K562 (cell line): ENCODE data around the gene SHISA4. TPM values are rescaled to one million over a fixed set of nuclear protein-coding genes. Genes with fewer than 3 reads are reported as not detected.

Source experiments
- ARID3A ChIP-seq: IDR thresholded peaks from 2 replicates; pipeline ENCODE4 v1.6.1; 2012; ENCODE audit warnings: low read depth, low read length, improper control_type of control experiment, borderline replicate concordance
- CC2D1A ChIP-seq: fragments of 450-650 bp; IDR thresholded peaks from 2 replicates; pipeline ENCODE4 v1.6.1; 2017; ENCODE audit warnings: mild to moderate bottlenecking
- CTCFL ChIP-seq: IDR thresholded peaks from 2 replicates; pipeline ENCODE4 v1.6.1; 2011; ENCODE audit warnings: borderline replicate concordance, low read depth, mild to moderate bottlenecking, moderate library complexity, low read length; ENCODE audit not compliant: insufficient read depth, poor library complexity, severe bottlenecking
- EHMT2 ChIP-seq: fragments of 450-650 bp; IDR thresholded peaks from 2 replicates; pipeline ENCODE4 v1.6.1; 2018; ENCODE audit warnings: antibody characterized with exemption
- ETV1 ChIP-seq: fragments of 450-650 bp; conservative IDR thresholded peaks from 2 replicates; pipeline ENCODE4 v1.6.1; 2016; ENCODE audit warnings: missing genetic modification characterization, control low read depth, low read depth, missing compliant biosample characterization
- FOXK1 ChIP-seq: sonication (generic); formaldehyde crosslinking; IDR thresholded peaks from 2 replicates; pipeline ENCODE4 v1.8.0; 2022; ENCODE audit warnings: missing genetic modification reagents, mild to moderate bottlenecking, borderline replicate concordance
- HBP1 ChIP-seq: fragments of 450-650 bp; formaldehyde crosslinking; IDR thresholded peaks from 2 replicates; pipeline ENCODE4 v1.4.0; 2022; ENCODE audit warnings: missing genetic modification characterization
- ID3 ChIP-seq, 2 experiments: fragments of 250-450 bp in 1 of 2; fragments of 450-650 bp in 1 of 2; sonication (Bioruptor Pico) in 1 of 2; IDR thresholded peaks; 2 replicates each; pipeline versions ENCODE4 v1.6.1 to v1.8.0; 2016 to 2021; ENCODE audit warnings: mild to moderate bottlenecking in 2 of 2, moderate library complexity in 2 of 2, missing compliant biosample characterization in 1 of 2, missing genetic modification characterization in 1 of 2
- KAT8 ChIP-seq: fragments of 450-650 bp; IDR thresholded peaks from 2 replicates; pipeline ENCODE4 v1.6.1; 2016; ENCODE audit warnings: low read depth, mild to moderate bottlenecking
- MIER1 ChIP-seq: fragments of 450-650 bp; IDR thresholded peaks from 2 replicates; pipeline ENCODE4 v1.6.1; 2016; ENCODE audit warnings: antibody characterized with exemption, mild to moderate bottlenecking, low read depth
- MITF ChIP-seq: IDR thresholded peaks from 2 replicates; pipeline ENCODE4 v1.6.1; 2014; ENCODE audit warnings: antibody characterized with exemption
- RBM39 ChIP-seq: fragments of 200-400 bp; formaldehyde crosslinking; optimal IDR thresholded peaks from 2 replicates; pipeline ENCODE3; 2018; ENCODE audit warnings: low read depth, low read length
- ZFX ChIP-seq: sonication (generic); formaldehyde crosslinking; IDR thresholded peaks from 2 replicates; pipeline ENCODE4 v1.8.0; 2022; ENCODE audit warnings: mild to moderate bottlenecking, missing genetic modification reagents, moderate library complexity
- ZMIZ1 ChIP-seq, 2 experiments: fragments of 150-350 bp in 1 of 2; IDR thresholded peaks; 2 replicates each; pipeline ENCODE4 v1.6.1; 2012 to 2016; ENCODE audit warnings: low read depth in 2 of 2, low read length in 2 of 2, mild to moderate bottlenecking in 1 of 2, moderate library complexity in 1 of 2
- ZNF347 ChIP-seq: fragments of 450-650 bp; formaldehyde crosslinking; IDR thresholded peaks from 2 replicates; pipeline ENCODE4 v1.4.0; 2020; ENCODE audit warnings: low read depth, mild to moderate bottlenecking, moderate library complexity
- polyA plus RNA-seq, 8 experiments: library from polyadenylated mRNA; depleted of rRNA in 4 of 8; stranded (reverse) in 5 of 8; unstranded in 3 of 8; fragments of >200 nt; fragmentation: Nextera tagmentation in 2 of 8; fragmentation: Illumina TruSeq in 1 of 8; extraction: Ambion mirVana in 2 of 8; extraction: Trizol in 1 of 8; gene quantifications; 2 replicates each; pipeline versions ENCODE4 v1.2.1 to v1.2.3, GENCODE V29; 2011 to 2014; ENCODE audit warnings: inconsistent platforms in 1 of 8, missing spikeins in 1 of 8
- total RNA-seq, 7 experiments: library from RNA; depleted of rRNA in 6 of 7; stranded (reverse); fragments of >200 nt in 6 of 7; fragmentation: Illumina TruSeq in 2 of 7; extraction: Trizol in 2 of 7; gene quantifications; 2 replicates each; pipeline versions ENCODE4 v1.2.1 to v1.2.3, GENCODE V29; 2011 to 2021; ENCODE audit warnings: low replicate concordance in 1 of 7

The SHISA4 gene
- total and polyA plus RNA-seq, 9 of the 15 experiments (the other 6 are each of a cell fraction or from before 2014, with no cell fraction given), result 0.15 to 0.95 (median 0.68) TPM; not detected in 2

- TF ChIP-seq RBM39, result no peak
- no peak for TF ChIP-seq MITF
- no peak for TF ChIP-seq ARID3A
- TF ChIP-seq ZFX (CRISPR knock-in tag), result peak; percentile 94
- no peak for TF ChIP-seq ID3 (CRISPR knock-in tag; IDR thresholded peaks at IDR 0.05)
- peak; percentile 89 for TF ChIP-seq ID3 (tag; IDR thresholded peaks at IDR 0.05)
- TF ChIP-seq CC2D1A, result peak; percentile 73; the same call in 1 of the 2 replicates
- no peak for TF ChIP-seq ZMIZ1 (IDR thresholded peaks at IDR 0.05; ENCODE audit: low read depth in 2 of 2, low read length in 2 of 2)
- TF ChIP-seq ZNF347 (CRISPR knock-in tag), result no peak
- TF ChIP-seq FOXK1, result 0 out of 2 replicates have a peak, but pooled peaks have one; percentile 22
- TF ChIP-seq MIER1, result no peak
- TF ChIP-seq HBP1 (CRISPR knock-in tag), result no peak
- no peak for TF ChIP-seq ETV1
- no peak for TF ChIP-seq CTCFL
- TF ChIP-seq KAT8, result no peak
- TF ChIP-seq EHMT2, result 0 out of 2 replicates have a peak, but pooled peaks have one; percentile 37
Measured at GRCh38 chr1:201941420-201942128, 52.9 kb downstream of the SHISA4 start (continued).
